Right atrium auricular region (tissue), 2 donors: ENCODE results near the gene EIF4EBP2. TPM values are rescaled to one million over a fixed set of nuclear protein-coding genes. Genes with fewer than 3 reads are reported as not detected.

Source experiments
- DNase-seq: peaks from one replicate; pipeline ENCODE4 v3.0.0-alpha.2; 2019; ENCODE audit warnings: low spot score
- H3K27ac ChIP-seq, 2 donors: fragments of 200-600 bp; sonication (generic); 1 replicate in 1 of 2; 2 replicates in 1 of 2; pipeline ENCODE4 v1.5.1; 2016 to 2019
- H3K27me3 ChIP-seq, 2 donors: fragments of 200-600 bp; sonication (generic); one replicate each; pipeline versions ENCODE4 v1.5.1 to v1.6.0; 2017 to 2019
- H3K36me3 ChIP-seq: fragments of 200-600 bp; sonication (generic); one replicate; pipeline ENCODE4 v1.5.1; 2016
- H3K4me1 ChIP-seq, 2 donors: fragments of 200-600 bp; sonication (generic); one replicate each; pipeline versions ENCODE4 v1.5.1 to v1.6.0; 2017 to 2019
- H3K4me3 ChIP-seq, 2 donors: fragments of 200-600 bp; sonication (generic); 1 replicate in 1 of 2; 2 replicates in 1 of 2; pipeline ENCODE4 v1.5.1; 2017 to 2019; ENCODE audit warnings: mild to moderate bottlenecking in 1 of 2, moderate library complexity in 1 of 2
- H3K9me3 ChIP-seq, 2 donors: fragments of 200-600 bp; sonication (generic); one replicate each; pipeline ENCODE4 v1.5.1; 2019
- CTCF ChIP-seq, 2 donors: fragments of 200-600 bp; sonication (generic); IDR thresholded peaks; one replicate each; pipeline ENCODE4 v1.5.1; 2019; ENCODE audit warnings: antibody characterized with exemption in 2 of 2
- total RNA-seq, 2 donors: library from RNA; depleted of rRNA; stranded (reverse); fragments of >200 nt; gene quantifications; one replicate each; pipeline ENCODE4 v1.1.0, GENCODE V29; 2016

The EIF4EBP2 gene
- total RNA-seq, 2 donors from 2014 or later: 90.0 to 116 TPM

DNA sequence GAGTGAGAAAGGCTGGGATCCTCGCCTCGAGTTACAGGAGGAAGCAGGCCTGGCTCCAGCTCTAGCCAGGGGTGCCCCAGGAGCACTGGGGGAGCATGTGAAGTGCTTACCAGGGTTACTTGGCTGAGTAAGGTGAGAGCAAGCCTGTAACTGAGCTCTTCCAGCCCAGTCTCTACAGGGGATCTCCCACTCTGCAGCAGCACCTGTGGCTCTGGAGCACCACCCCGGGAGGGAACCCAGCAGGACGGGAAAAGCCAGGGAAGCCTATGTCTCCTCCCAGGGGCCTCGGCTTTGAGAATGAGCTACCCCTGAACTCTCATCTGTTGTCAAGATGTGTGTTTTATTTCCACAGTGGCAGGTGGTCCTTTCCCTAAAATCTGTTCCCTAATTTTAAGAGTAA, 32.1 kb upstream of the EIF4EBP2 start:
- no peaks in the 10 kb centered on the region for H3K9me3 ChIP-seq
- no peaks in the 10 kb centered on the region for H3K27me3 ChIP-seq
- H3K36me3 ChIP-seq: no peaks in the 10 kb centered on the region
- no peaks in the 10 kb centered on the region for H3K4me1 ChIP-seq
- TF ChIP-seq CTCF (IDR thresholded peaks at IDR 0.05): no peak
- no peak overlapping the region for H3K27ac ChIP-seq
- no peak for DNase-seq
- no peak overlapping the region for H3K4me3 ChIP-seq

DNA sequence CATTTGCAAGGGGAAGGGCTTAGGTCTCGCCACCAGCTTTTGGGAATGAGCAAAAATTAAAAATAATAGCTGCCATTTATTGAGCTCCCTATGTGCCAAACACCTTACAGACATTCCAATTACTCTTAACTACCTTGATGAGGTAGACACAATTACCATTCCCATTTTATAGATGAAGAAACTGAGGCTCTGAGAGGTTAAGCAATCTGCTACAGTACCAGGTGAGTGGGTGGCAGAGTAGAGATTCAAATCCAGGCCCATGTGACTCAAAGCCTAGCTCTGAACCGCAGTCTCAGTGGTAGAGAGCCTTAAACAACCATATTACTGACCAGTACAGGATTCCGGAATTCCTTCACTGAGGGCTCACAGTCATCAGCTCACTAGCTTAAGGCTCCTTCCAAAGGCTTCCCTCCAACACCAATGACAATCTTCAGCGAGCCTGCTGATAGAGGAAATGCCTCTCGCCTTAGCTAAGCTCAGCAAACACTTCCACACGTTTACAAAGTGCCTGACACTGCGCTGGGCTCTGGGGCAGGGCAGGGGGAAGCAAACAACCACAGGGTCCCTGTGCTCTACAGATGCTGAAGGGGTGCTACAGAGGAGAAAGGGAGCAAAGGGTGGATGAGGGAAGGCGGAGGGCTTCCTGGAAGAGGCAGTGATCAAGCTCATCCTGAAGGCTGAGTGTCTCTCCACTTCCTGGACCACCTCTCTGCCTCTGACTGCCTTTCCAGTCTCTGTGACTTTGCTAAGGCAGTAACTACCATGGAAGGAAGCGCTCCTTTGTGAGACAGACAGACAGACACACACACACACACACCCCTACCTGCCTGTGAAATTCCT, 28.9 kb upstream of the EIF4EBP2 start:
- H3K9me3 ChIP-seq: peaks cover 0 to 3% of the 10 kb centered on the region in 2 donors
- H3K27ac ChIP-seq: no peak overlapping the region
- no peaks in the 10 kb centered on the region for H3K27me3 ChIP-seq
- H3K4me3 ChIP-seq: no peak overlapping the region
- no peaks in the 10 kb centered on the region for H3K36me3 ChIP-seq
- H3K4me1 ChIP-seq: peaks cover 0 to 12% of the 10 kb centered on the region in 2 donors
- DNase-seq: no peak
- TF ChIP-seq CTCF (IDR thresholded peaks at IDR 0.05): no peak

GRCh38 chr10:70376436-70377378, 27.2 kb upstream of the EIF4EBP2 start:
- peaks cover 0 to 3% of the 10 kb centered on the region in 2 donors for H3K9me3 ChIP-seq
- H3K36me3 ChIP-seq: no peaks in the 10 kb centered on the region
- DNase-seq: no peak
- TF ChIP-seq CTCF (IDR thresholded peaks at IDR 0.05): no peak
- H3K4me1 ChIP-seq: peaks cover 0 to 25% of the 10 kb centered on the region in 2 donors
- H3K4me3 ChIP-seq: no peak overlapping the region
- no peaks in the 10 kb centered on the region for H3K27me3 ChIP-seq
- no peak overlapping the region for H3K27ac ChIP-seq

- no peak for TF ChIP-seq CTCF (IDR thresholded peaks at IDR 0.05)
- Histone ChIP-seq H3K36me3 (no peaks in the 10 kb centered on the region), H3K9me3 (peaks cover 0 to 3% of the 10 kb centered on the region in 2 donors), H3K4me1 (peaks cover 0 to 26% of the 10 kb centered on the region in 2 donors), H3K27ac (no peak overlapping the region), H3K4me3 (no peak overlapping the region), H3K27me3 (no peaks in the 10 kb centered on the region)
- DNase-seq: no peak
These were observed 25.8 kb upstream of the EIF4EBP2 start for GRCh38 chr10:70378122-70378521.

DNA sequence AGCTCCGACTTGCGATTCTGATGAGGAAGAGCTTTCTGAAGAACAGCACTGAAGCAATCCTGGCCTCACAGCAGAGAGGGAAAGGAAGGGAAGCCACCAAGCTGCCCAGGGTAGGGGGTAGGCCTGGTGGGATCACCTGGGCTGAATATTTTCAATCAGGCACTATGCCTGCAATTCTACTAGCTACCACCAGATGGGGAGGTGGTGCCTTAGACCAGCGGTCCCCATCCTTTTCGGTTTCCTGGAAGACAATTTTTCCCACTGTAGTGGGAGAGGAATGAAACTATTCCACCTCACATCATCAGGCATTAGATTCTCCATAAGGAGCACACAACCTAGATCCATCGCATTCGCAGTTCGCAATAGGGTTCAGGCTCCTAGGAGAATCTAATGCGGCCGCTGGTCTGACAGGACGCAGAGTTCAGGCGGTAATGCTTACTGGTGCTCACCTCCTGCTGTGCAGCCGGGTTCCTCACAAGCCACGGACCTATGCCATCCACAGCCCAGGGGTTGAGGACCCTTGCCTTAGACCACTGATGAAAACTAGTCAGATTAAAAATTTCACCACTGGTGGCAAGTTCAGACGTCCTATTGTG, 24.3 kb upstream of the EIF4EBP2 start:
- no peaks in the 10 kb centered on the region for H3K36me3 ChIP-seq
- H3K27ac ChIP-seq: peak overlapping the region; percentile 84 to 92
- H3K9me3 ChIP-seq: peaks cover 0 to 3% of the 10 kb centered on the region in 2 donors
- H3K27me3 ChIP-seq: no peaks in the 10 kb centered on the region
- H3K4me1 ChIP-seq: peaks cover 0 to 26% of the 10 kb centered on the region in 2 donors
- DNase-seq: no peak
- TF ChIP-seq CTCF (IDR thresholded peaks at IDR 0.05): peak in 1 of 2 donors; percentile 46
- no peak overlapping the region for H3K4me3 ChIP-seq
